Aorta (tissue), 5 donors: ENCODE data around the gene PYDC2. TPM values are rescaled to one million over a fixed set of nuclear protein-coding genes. Genes with fewer than 3 reads are reported as not detected.
A peak's percentile ranks its signal among the peaks of the same experiment; 100 is the strongest.
"Not testable (repeated sequence)": the region's sequence is repeated elsewhere in the genome, so short reads cannot be mapped to it uniquely, and the experiment has no call there.

Source experiments
- ATAC-seq: fragments of 200-7000 bp; cut with Tn5 transposase; one replicate; pipeline ENCODE4 v1.9.1; 2022; ENCODE audit warnings: moderate library complexity; ENCODE audit not compliant: low FRiP score
- DNase-seq, 2 donors: peaks; one replicate each; pipeline ENCODE4 v3.0.0-alpha.2; 2020
- H3K27ac ChIP-seq, 2 donors: one replicate each; pipeline ENCODE4 v1.5.1; 2013; ENCODE audit warnings: low read length in 2 of 2, mild to moderate bottlenecking in 2 of 2, moderate library complexity in 2 of 2, control low read depth in 1 of 2, inconsistent platforms in 1 of 2, low read depth in 1 of 2
- H3K27me3 ChIP-seq, 2 donors: one replicate each; pipeline ENCODE4 v1.6.1; 2013; ENCODE audit warnings: control low read depth in 1 of 2, low read length in 1 of 2, mild to moderate bottlenecking in 1 of 2, moderate library complexity in 1 of 2; ENCODE audit not compliant: insufficient read depth in 2 of 2, control insufficient read depth in 1 of 2
- H3K36me3 ChIP-seq, 2 donors: one replicate each; pipeline ENCODE4 v1.6.1; 2013; ENCODE audit warnings: control low read depth in 1 of 2, low read length in 1 of 2, mild to moderate bottlenecking in 1 of 2; ENCODE audit not compliant: insufficient read depth in 2 of 2, control insufficient read depth in 1 of 2
- H3K4me1 ChIP-seq, 2 donors: one replicate each; pipeline ENCODE4 v1.6.1; 2013; ENCODE audit warnings: low read length in 2 of 2, control low read depth in 1 of 2, mild to moderate bottlenecking in 1 of 2, moderate library complexity in 1 of 2; ENCODE audit not compliant: insufficient read depth in 2 of 2, control insufficient read depth in 1 of 2
- H3K4me3 ChIP-seq, 2 donors: one replicate each; pipeline ENCODE4 v1.5.1; 2013; ENCODE audit warnings: low read length in 2 of 2, control low read depth in 1 of 2, mild to moderate bottlenecking in 1 of 2
- H3K9me3 ChIP-seq: one replicate; pipeline ENCODE4 v1.6.1; 2013; ENCODE audit warnings: mild to moderate bottlenecking, low read length; ENCODE audit not compliant: control insufficient read depth
- WGBS, 2 donors: extraction: QIAGEN DNeasy Blood & Tissue Kit; methylation state at CpG; one replicate each; pipeline ENCODE4 v1.1.7; 2013; 5-methylcytosine and 5-hydroxymethylcytosine counted together
- intact Hi-C, 2 donors: fragments of 100-400 bp; cut with DNase I; formaldehyde crosslinking; loops; one replicate each; pipeline versions ENCODE4 v1.14.2 to v1.15.0; 2022
- polyA plus RNA-seq, 2 donors: library from polyadenylated mRNA; stranded (reverse); fragments of 200-250 nt; gene quantifications; one replicate each; pipeline ENCODE4 v1.2.3, GENCODE V29; 2013
- total RNA-seq, 2 donors: library from RNA; stranded (reverse); fragmentation: NEBNext Ultra II Directional; extraction: Animal tissue kit (Norgen Biotek cat#: 25700); gene quantifications; one replicate each; pipeline ENCODE4 v1.2.1, GENCODE V29; 2021
- donor health status: healthy with polysubstance abuse.
- donor health status: Bipolar disorder and iron deficiency.
- donor health status: DM: no; HTN: no; CAD: no.
- donor health status: DM: no; HTN: no; CAD: no.
- donor health status: DM: yes; HTN: yes; CAD: no.

Gene PYDC2
- total and polyA plus RNA-seq, 4 donors = not detected

GRCh38 chr3:191483994-191484393 lies 23.0 kb downstream of the PYDC2 start:
- H3K4me1 ChIP-seq, H3K4me3 ChIP-seq, DNase-seq, H3K27me3 ChIP-seq, H3K36me3 ChIP-seq, ATAC-seq, intact Hi-C loops, H3K27ac ChIP-seq, H3K9me3 ChIP-seq: not testable (repeated sequence)
- WGBS, 2 donors = 79 to 80% methylated on average over 2 of the region's 2 CpGs

DNA sequence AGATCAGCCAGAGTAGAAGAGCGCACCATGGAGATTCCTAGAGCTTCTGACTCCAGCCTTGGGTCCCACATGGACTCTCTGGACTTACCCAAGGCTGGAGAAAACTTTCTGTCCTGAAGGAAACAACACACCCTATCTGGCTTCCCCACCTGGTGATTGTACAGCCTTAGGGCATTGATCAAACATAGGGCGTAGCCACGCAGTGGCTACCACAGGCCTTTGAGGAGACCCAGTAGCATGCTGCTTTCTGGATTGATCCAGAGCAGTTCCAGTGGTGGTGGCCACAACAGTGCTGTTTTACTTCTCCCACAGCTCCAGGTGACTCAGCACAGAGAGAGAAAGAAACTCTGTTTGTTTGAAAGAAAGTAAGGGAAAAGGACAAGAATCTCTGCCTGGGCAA lies 23.5 kb downstream of the PYDC2 start:
- H3K27ac ChIP-seq = no peak overlapping the region
- peaks cover 6% of the 10 kb centered on the region for H3K9me3 ChIP-seq
- ATAC-seq (no peak), DNase-seq (no peak)
- H3K4me1 ChIP-seq = no peaks in the 10 kb centered on the region
- WGBS, 2 donors = 89 to 92% methylated on average over 3 of the region's 3 CpGs
- no peaks in the 10 kb centered on the region for H3K36me3 ChIP-seq
- intact Hi-C loops = no loop called here
- H3K27me3 ChIP-seq = peaks cover 0 to 1% of the 10 kb centered on the region in 2 donors
- no peak overlapping the region for H3K4me3 ChIP-seq

GRCh38 chr3:191492601-191493000 lies 31.6 kb downstream of the PYDC2 start:
- Histone ChIP-seq H3K27ac (no peak overlapping the region), H3K4me1 (no peaks in the 10 kb centered on the region), H3K36me3 (no peaks in the 10 kb centered on the region), H3K9me3 (no peaks in the 10 kb centered on the region), H3K27me3 (no peaks in the 10 kb centered on the region), H3K4me3 (no peak overlapping the region)
- ATAC-seq (no peak), DNase-seq (no peak)
- intact Hi-C loops = no loop called here
- 31 to 61% methylated on average over 1 of the region's 1 CpG for WGBS, 2 donors

DNA sequence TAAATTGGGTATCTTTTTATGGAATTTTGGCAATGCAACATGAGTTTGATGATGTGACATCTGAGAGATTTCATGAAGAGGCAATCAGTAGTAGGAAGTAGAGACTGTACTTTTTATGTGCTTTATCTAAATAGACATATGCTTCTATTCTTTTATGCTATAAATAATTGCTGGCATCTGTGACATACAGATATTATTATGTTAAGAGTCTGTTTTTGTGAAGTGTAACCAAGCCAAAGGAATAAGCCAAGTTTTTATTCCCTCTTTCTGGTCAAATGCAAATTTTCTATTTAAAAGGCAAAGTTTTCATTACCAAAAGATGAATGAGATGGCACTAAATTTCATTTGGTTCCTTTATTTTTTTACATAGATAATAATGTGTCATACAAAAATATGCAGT lies 32.4 kb downstream of the PYDC2 start:
- DNase-seq = no peak
- Histone ChIP-seq H3K4me3 (no peak overlapping the region), H3K27me3 (no peaks in the 10 kb centered on the region), H3K4me1 (no peaks in the 10 kb centered on the region), H3K9me3 (no peaks in the 10 kb centered on the region), H3K36me3 (no peaks in the 10 kb centered on the region), H3K27ac (no peak overlapping the region)
- no peak for ATAC-seq
- intact Hi-C loops = no loop called here

DNA sequence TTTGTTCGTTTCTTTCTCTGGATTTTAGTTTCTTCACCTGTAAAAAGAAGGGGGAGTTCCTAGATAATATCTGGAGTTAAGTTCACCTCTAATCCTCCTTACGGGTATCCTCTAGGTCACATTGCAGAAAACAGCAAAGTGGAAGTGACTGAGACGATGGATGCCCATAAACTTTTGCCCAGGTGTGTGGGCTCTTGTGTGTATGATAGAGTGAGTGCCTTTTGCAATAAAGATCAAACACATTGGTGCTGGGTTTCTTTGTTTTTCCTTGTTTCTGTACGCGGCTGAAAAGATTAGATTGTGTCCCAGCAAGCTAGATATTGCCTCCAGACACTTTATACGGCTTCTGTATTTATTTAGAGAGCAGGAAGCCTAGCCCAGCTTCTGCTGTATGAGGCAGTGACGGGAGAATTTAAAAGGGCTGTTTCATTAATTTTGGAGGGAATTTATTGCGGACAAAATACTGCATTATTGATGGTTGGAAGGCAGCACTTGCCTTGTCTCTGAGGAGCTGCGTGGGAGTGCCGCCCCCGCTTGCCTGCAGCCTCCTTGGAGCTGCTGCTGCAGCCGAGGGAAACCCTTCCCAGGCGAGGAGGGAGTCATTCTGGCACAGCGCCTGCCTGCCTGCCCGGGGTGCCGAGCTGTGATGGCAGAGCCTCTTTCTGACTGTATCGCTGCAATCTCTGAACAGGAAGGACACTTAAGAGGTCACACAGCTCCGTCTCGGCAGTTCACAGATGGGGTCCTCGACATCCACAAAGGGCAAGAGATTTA lies 38.5 kb downstream of the PYDC2 start:
- WGBS, 2 donors = 22 to 23% methylated on average over 20 of the region's 20 CpGs
- no peak overlapping the region for H3K4me3 ChIP-seq

DNA sequence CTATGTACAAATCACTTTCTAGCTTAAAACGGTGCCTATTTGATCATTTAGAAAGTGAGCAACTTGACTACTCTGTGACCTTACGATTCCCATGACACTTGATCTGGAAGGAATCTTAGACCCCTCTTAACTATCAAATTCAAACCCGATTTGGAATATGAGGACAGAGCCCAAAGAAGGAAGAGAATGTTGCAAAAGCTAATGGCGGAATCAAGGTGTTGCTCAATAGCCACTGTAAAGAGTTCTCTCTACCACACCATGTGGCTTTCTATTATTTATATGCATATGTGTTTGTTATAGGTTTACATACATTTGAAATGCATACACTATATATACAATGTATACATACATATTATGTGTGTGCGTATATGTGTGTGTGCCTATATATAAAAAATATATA lies 39.9 kb downstream of the PYDC2 start:
- intact Hi-C loops = no loop called here
- H3K27me3 ChIP-seq = no peaks in the 10 kb centered on the region
- no peaks in the 10 kb centered on the region for H3K36me3 ChIP-seq
- 89 to 95% methylated on average over 5 of the region's 5 CpGs for WGBS, 2 donors
- H3K9me3 ChIP-seq = no peaks in the 10 kb centered on the region
- H3K4me3 ChIP-seq = no peak overlapping the region
- no peaks in the 10 kb centered on the region for H3K4me1 ChIP-seq
- ATAC-seq (no peak), DNase-seq (no peak)
- no peak overlapping the region for H3K27ac ChIP-seq

More for the DNA sequence above, 38.5 kb downstream of the PYDC2 start:
- no peaks in the 10 kb centered on the region for H3K9me3 ChIP-seq
- H3K4me1 ChIP-seq = no peaks in the 10 kb centered on the region
- intact Hi-C loops = no loop called here
- H3K27ac ChIP-seq = no peak overlapping the region
- H3K27me3 ChIP-seq = no peaks in the 10 kb centered on the region
- ATAC-seq (no peak), DNase-seq (peak in 1 of 2 donors; percentile 77)
- H3K36me3 ChIP-seq = no peaks in the 10 kb centered on the region

DNA sequence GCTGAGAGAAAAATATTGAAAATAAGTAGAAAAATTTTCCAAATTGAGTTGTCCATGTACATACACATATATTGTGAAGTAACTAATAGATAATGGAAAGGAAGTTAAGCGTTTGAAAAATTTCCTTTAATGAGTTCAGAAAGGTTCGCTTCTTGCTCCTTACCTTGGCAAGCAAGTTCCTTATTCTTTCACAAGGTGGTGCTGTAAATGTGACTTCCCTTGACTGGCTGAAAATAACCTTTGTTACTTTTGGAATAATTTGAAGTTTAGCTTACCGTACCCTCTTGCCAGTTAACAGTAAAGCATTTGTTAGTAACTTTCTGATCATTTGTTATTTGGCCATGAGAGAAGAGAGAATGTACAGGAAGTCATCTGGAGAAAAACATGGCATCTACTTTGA lies 41.6 kb downstream of the PYDC2 start:
- ATAC-seq (no peak), DNase-seq (no peak)
- H3K4me3 ChIP-seq = no peak overlapping the region
- no peaks in the 10 kb centered on the region for H3K9me3 ChIP-seq
- H3K27ac ChIP-seq = no peak overlapping the region
- WGBS, 2 donors = 41 to 43% methylated on average over 3 of the region's 3 CpGs
- no peaks in the 10 kb centered on the region for H3K4me1 ChIP-seq
- no peaks in the 10 kb centered on the region for H3K27me3 ChIP-seq
- no peaks in the 10 kb centered on the region for H3K36me3 ChIP-seq
- intact Hi-C loops = no loop called here

DNA sequence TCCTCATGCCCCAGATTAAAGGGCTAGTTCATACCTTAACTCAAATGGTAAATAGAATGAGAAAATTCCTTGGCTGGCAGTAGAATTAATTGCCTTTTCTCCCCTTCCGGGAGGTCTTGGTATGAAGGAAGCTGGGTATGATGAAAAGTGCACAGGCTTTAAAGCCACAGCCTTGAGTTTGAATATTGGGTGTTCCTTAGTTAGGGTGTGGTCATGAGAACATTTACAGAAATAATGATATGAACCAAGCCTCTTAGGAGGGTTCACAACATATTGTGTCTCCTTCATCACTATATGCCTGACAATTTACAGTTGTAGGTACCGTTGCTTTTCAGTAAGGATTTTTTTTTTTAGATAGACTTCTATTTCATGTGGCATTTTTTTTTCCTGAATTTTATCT lies 48.1 kb downstream of the PYDC2 start:
- DNase-seq (no peak), ATAC-seq (no peak)
- H3K27ac ChIP-seq = no peak overlapping the region
- intact Hi-C loops = no loop called here
- no peaks in the 10 kb centered on the region for H3K27me3 ChIP-seq
- no peak overlapping the region for H3K4me3 ChIP-seq
- H3K36me3 ChIP-seq = no peaks in the 10 kb centered on the region
- WGBS, 2 donors = 61 to 78% methylated on average over 2 of the region's 2 CpGs
- no peaks in the 10 kb centered on the region for H3K9me3 ChIP-seq
- no peaks in the 10 kb centered on the region for H3K4me1 ChIP-seq
